HG03521 (cell line): ENCODE results near the gene MRPS6.

Source experiments
- ATAC-seq: cut with Tn5 transposase; IDR thresholded peaks from one replicate; pipeline ENCODE4 v1.9.1; 2021; ENCODE audit warnings: mild to moderate bottlenecking, moderate library complexity; ENCODE audit not compliant: unreplicated experiment

The MRPS6 gene

DNA sequence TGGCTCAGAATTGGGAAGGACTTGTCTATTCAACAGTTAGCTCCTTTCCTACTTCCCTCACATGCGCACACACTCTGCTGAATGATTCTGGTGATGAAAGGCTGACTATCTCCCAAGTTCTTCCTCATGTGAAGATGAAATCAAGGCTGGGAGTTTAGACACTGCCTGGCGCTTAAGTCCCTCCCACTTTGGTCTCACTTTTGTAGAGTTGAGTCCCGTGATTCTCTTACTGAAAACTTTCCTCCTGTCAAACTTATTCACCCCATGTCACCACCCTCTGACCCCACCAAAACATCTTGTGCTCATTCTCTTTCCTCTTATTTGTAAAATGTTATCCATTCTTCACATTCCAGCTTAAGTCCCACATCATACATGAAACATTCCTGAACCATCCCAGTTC is 8.4 kb upstream of the MRPS6 start:
- ATAC-seq, result no peak

DNA sequence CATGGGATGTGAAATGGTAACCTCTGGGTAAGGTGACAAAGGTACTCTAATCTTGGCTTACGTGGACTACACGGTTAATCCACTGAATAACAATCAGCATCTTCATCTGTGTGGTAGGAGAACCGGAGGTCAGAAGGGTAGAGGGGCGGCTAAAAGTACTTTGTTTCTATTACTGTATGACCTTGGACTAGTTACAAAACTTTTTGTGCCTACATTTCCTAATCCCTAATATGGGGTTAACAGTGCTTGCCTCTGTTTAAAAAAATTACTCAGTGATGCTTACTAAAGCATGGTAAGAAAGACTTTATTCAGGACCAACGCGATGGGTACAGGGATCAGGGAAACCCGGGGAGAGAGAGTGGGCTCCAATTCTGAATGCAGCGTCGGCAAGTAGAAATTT is 1.7 kb upstream of the MRPS6 start:
- no peak for ATAC-seq

DNA sequence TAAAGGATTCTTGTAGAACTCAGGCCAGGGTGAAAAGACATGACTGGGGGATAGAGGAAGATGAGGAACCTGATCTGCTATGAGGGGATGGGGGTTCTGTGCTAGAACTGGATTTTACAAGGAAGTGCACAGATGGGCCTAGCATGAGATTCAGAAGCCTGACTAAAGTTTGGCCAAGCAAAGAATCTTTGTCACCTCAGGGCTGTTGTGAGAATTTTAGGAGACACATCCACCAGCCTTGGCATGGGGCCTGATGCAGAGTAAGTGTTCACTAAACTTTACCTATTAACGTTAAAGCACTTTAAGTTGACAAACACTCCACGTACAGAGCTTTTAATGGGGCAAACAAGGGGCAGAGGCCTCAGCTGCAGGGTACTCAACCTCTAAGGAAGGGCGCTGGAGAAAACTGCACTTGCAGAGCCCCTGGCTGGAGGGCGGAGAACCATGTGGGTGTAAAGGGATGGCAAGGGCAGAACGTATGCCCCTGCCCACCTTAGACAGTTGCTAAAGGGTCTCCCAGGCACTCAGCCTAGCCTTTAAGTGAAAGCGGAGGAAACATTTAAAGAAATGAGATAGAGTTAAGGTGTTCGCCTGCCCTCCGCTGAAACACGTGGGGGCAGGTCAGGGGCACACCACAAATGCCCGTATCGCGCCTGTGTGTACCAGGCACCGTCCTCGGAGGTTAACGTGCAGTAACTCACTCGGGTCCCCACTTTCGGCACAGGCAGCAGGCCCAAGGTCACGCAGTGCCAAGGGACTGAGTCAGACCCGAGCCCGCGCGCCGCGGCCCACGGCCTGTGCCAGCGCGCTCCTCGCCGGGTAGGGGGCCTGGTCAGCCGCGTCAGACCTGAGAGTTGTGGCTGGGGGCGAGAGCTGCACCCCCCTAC is 990 bp upstream of the MRPS6 start:
- ATAC-seq, result no peak

DNA sequence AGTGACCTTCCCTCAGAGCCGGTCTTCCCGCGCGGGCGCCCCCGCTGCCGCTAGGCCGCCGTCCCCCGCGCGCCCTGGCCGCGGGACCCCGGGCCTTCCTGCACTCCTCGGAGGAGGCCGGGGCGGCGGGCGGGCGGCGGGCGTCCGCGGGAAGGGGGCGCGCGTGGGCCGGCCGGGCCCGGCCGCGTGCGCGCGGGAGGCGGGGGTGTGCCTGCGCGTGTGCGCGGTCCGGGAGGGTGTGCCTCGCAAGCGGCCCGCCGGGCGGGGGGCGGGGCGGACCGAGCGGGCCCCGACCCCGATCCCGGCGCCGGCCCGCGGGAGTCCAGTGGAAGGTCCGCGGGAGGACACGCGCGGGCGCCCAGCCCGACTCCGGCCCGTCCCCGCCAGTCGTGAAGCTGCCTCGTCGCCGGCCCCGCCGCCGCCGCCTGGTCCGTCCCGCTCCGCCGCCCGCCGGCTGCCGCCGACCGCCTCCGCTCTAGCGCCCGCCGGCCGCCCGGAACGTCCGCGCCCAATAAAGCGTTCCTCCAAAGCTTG is 438 bp downstream of the MRPS6 start:
- peak; percentile 39 for ATAC-seq

DNA sequence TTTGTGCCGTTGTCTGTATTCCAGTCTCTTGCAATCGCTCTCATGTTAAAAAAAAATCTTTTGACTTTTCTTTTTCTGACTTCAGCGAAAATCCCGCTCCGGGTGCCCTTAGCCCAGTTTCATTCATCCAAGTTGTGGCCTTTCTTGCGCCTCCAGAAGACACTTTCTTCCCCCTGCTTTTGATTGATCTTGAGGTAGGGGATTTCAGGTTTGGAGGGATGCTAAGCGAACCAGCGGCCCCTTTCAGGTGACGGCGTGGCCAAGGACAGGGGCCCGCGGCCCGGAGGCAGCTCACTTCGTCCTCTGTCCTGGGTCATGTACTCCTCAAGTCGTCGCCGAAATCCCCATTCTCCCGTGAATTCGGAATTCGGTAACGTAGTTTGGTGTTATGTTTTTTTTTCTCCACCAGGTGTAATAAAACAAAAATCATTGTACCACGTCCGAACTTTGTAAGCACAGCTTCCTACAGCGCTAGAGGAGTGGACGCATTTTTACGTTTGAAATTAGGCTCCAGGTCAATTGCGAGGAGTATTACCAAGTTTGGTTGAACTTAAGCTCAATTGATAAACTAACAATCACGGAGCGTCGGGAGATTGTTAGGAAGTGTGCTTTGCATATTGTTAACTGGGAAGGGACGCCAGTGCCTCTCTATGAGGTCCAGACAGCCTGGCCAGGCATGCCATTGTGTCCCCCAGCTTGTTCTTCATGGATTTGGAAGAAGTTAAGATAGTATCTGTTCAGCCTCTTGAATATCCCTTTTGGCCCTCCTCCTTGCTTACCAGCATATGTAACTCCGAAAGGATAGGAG is 1.1 kb downstream of the MRPS6 start:
- ATAC-seq, result no peak

DNA sequence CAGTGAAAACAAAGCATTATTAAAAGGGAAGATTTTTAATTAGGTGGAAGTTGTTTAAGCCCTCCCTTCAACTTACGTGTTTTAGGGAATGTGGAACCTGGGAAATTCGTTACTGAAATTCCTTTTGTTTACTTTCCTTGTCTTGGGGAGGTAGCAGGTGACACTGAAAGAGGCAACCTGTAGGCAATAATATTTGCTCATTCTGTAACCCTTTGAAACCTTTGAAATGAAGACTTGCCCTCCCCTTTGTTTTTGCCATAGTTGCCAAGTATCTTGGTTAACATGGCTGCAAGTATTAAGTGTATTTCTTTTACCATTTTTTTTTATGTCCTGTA is 1.7 kb downstream of the MRPS6 start:
- no peak for ATAC-seq

DNA sequence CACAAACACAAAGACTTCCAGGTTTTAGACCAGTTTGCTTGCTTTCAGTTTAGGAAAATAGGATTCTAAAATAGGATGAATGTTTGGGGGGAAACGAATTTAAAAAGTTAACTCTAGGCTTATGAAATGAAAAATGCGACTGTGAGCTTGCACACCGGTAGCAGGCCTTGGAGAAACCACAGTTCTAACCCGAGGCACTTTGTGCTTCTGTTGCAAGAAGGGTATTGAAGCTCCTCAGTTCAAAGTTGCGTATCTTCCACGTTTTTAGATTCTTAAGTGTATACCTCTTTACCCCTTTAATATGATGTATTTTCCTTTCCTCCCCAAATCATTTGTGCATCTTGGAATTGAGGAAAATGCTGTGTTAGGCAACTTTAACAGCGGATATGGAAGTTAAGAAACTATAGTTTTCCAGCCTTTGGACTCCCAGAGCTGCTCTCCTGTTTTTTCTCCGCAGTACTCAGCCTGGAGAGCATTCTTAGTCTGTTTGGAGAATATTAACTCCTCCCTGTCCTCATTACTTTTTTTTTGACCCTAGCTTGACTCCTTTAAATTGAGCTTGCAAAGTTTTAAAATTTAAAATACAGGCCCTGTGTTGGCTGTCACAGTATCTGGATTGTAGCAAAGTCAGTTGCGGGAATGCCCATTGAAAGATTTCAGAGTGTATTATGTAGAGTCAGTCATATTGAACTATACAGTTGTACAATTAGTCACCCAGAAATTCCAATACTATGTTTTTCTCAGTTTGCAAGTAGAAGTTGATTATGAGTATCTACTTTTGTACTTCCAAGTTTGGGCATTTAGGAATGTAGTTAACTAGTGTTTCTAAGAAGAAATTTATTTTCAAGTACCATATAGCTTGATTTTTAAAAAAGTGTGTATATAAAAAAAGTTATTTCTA is 2.6 kb downstream of the MRPS6 start:
- ATAC-seq, result no peak

DNA sequence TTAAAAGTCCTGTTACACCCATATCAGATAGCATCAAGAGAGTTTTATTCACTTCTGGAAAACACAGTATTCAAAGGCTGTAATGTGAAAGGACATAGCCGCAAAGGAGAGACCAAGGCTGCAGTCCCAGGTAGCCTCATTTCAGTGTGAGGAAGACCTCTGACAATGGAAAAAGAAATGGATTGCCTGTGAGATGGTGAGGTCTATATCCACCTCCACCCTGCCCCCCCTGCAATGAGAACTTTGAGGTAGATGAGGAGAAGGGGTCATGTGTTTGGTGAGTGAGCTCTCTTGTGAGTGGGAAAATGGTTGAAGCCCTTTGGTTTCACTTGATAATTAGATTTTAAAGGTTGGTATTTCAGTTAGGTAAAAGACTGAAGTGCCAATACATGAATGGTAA is 3.5 kb downstream of the MRPS6 start:
- no peak for ATAC-seq

DNA sequence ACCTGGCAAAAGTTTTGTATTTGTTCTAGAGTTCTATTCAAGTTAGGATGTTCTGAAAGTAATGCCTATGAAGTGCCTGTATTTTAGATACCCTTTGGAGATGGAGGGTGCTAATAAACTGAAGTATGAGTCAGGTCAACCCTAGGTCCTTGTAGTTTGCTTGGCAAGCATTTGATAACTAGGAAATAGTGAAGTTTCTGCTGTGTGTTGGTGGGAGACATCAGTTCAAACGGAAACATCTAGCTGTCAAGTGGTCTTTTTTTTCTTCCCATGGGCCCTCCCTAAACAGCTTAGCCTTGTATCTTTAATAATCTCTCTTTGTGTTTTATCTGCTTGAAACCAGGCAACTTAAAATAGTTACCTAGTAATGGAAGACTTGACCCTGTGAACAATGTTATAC is 4.5 kb downstream of the MRPS6 start:
- no peak for ATAC-seq

DNA sequence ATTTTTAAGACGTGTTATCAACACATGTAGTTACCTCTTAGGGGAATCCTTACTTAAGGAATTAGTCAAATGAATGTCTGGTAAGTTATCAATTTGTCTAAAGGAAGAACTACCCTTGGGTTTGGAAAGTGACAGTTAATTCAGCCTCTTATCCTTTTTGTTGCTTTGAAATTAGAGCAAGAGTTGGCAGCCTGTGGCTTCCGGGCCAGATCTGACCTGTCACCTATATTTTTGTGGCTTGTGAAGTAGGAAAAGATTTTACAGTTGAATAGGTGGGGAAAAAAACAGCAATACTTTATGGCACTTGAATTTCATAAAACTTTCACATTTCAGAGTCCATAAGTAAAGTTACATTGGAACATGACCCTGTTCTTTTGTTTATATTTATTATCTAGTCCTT is 5.5 kb downstream of the MRPS6 start:
- no peak for ATAC-seq

DNA sequence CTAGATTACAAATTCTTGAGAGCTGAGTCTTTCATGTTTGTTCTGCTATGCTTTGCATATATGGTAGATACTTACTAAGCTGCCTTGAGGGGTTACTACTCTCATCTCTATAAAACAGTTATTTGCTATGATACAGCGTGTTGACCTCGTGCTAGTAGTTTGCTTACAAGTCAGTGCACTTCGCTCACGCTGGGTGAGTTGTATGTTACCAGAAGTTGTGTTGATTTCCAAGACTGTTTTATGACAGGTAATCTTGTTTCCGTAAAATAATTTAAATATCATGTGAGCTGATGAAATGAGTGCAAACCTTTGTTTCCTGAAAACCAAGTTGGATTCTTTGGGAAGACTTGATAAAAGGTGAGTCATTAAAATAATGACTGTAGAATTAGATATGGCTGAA is 7.3 kb downstream of the MRPS6 start:
- ATAC-seq, result no peak

DNA sequence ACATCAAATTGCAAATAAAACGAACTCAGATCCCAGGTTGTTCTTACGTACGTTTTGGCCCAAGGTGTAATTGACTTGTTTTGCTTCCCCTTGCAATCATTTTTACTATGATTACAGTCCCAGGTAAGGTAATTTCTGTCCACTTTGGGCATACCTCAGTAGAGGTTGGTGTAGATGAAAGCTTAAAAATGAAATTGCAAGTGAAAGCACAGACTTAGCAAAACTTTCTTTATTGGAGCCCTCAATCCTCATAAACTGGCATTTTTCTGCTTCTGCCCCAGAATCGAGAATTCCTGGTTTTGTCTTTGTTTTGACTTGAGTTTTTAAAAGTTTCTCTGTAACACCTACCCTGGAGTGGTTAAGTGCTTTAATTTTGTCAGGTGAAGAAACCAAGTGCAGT is 9.4 kb downstream of the MRPS6 start:
- no peak for ATAC-seq

DNA sequence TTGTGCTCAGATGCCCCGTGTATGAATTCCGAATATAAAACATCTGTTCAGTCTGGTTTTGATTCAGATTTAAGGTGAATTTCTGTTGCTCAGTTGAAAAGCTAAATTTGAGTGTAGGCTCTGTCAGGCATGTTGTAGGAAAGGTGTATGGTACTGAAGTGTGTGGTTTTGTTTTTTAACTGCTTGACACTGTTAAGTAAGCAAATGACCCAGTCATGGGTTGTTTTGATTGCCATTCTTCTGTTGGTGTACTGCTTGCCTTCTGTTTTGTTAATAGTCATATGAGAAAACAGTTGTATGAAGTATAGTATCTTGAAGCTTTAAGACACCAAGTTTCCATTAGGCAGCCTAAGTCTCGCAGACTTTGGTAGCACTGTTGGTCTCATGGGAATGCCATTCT is 10.0 kb downstream of the MRPS6 start:
- ATAC-seq, result no peak

DNA sequence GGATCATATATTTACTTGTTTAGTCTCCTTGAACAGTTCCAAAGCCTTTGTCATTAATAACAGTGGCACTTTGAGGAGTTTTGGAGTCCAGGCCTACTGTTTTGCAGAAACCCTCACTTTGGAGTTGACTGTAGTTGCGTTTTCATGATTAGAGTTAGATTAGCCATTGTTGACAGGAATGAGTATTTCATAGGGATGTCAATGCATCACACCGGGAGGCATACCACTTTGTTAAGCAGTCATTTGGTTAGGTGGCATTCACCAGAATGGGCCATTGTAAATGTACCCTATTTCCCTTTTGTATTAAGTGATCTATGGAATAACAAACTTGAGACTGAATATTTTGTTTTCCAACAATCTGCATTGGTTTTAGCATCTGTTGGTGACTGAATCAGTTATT is 11.8 kb downstream of the MRPS6 start:
- ATAC-seq, result no peak

DNA sequence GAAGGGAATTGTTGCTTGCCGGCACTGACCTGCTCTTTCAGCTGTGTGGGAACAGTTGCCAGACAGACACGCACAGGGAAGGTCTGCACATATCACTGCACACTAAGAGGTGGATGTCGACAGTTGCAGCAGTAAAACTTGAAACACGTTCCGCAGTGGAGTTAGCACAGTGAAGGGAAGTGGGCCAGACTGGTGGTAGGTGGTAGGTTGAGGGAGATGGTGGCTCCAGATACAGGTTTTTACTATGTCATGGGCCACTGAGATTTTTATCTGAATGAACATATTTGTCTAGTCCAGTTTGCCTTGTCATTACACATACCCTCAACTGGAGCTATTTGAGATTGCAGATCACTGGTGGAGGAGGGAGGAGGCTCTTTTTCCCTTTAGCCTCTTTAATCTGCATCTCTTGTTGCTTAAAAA is 13.5 kb downstream of the MRPS6 start:
- ATAC-seq, result no peak

DNA sequence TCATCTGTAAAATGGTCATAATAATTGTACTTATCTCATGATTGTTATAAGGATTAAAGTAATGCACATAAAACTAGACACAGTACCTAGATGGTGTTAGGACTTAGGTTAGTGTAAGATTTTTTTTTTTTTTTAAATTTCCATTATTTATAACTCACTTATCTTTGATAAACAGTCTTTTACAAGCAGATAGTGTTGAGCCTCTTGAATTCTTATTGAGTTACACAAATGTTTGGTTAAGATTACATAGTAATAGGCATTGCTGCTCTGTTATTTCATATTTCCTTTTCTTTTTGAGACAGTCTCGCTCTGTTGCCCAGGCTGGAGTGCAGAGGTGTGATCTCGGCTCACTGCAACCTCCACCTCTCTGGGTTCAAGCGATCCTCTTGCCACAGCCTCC is 15.4 kb downstream of the MRPS6 start:
- no peak for ATAC-seq

DNA sequence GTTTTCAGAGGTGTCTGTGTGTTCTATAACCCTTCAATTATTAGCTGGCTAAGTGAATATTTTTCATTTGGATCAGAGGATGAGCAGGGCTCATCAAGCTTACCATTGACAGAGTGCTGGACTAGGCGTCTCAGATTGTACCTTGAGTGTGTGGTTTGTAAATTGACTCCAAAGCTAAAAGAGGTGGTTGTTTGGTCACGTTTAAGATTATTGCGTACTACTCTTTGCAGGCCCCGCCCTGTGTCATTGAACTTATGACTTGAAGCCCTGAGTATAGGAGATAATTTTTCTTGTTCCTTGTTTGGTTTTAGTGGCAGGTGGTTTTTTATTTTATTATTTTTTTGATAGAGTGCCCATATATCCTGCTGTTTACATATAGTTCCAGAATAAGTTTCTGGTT is 17.7 kb downstream of the MRPS6 start:
- ATAC-seq, result no peak

DNA sequence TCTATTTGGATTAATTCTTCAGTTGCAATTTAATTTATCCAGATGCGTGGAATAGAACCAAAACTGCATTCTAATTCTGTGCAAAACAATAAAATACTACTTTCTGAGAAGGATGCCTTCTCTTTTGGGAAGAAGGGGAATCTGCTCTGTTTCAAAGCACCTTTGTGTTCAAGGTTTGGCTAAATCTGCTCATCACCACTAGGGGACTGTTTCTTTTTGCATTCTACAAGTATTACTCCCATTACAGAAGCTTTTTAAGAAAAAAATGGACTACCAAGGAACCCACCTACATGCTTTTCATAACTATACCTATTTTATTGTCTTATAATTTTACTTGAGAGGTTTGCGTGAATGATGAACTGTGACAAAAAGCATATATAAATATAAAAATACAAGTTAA is 18.2 kb downstream of the MRPS6 start:
- ATAC-seq, result no peak

DNA sequence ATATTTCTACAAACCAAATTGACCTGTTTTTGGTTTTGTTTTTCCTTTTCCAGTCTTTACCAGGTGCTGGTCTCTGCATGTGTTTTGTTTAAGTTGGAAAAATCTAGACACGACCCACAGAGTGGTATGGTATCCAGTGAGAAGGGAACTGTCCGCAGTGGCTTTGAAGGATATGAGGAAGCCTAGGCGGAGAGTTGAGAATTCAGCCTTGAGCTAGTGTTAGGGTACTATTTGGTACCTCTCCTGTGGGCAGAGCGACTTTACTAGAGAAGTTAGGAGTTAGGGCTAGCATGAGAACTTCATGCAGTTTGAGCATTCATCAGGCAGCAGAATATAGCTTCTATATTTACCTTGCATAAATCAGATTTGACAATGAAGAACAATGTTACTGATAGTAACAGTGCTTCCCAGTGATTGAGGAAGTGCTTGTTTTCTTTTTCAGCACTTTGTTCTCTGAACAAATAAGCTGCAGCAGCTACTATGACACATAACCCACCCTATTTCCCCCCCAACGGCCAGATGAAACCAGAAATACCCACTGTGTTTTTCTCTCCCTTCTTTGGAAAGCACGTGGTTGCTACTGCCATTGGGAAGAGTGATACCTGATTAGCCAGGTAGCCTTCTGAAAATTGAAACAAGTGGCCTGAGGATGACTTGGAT is 19.0 kb downstream of the MRPS6 start:
- no peak for ATAC-seq

DNA sequence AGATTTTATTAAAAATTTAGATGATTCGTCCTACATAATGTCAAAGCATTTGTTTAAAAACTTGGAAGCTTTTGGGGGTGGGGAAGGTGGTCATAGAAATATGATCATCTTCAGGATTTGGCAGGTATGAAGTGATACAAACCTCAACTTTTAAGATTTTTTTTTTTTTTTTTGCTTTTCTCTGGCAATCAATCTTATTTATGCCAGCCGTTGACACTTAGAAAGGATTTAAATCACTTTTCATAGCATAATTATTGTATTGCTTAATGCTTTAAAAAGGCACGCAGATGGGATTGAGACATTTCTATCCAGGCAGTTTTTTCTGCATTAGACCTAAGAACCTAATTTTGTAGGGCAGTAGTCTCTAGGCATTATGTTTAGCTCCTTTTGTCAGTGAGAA is 19.7 kb downstream of the MRPS6 start:
- no peak for ATAC-seq

DNA sequence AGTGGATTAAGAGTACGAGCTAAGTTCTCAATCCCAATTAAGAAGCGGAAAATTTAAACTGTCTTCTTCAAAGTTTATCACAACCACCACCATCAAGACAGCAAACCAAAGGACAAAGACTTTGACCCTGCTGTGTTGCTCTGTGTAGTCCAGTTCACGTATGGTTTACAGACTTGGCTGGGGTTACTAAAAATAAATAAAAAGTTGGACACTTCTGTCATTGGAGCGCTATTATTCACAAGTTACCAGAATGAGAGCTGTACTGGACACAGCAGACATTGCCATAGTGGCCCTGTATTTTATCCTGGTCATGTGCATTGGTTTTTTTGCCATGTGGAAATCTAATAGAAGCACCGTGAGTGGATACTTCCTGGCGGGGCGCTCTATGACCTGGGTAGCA is 21.6 kb downstream of the MRPS6 start:
- no peak for ATAC-seq
